ENCODE results near the gene CDC42BPG. TPM values are rescaled to one million over a fixed set of nuclear protein-coding genes. Genes with fewer than 3 reads are reported as not detected.

Gene CDC42BPG
- total and polyA plus RNA-seq, 10 of the 15 experiments (the other 5 are each of a cell fraction or from before 2014, with no cell fraction given): 0.02 to 1.3 (median 0.09) TPM; not detected in 1

- TF ChIP-seq E4F1 (IDR thresholded peaks at IDR 0.05; ENCODE audit: borderline replicate concordance, partially characterized antibody): no peak
- TF ChIP-seq BACH1 (IDR thresholded peaks at IDR 0.05; ENCODE audit: borderline replicate concordance): peak; percentile 33; the same call in 1 of the 2 replicates
- peak; percentile 74 for TF ChIP-seq KLF5 (IDR thresholded peaks at IDR 0.05; ENCODE audit: partially characterized antibody)
- 0 out of 2 replicates have a peak, but pooled peaks have one; percentile 60 for TF ChIP-seq ZNF24 (IDR thresholded peaks at IDR 0.05)
- peak; percentile 94 for TF ChIP-seq ATF7 (IDR thresholded peaks at IDR 0.05; ENCODE audit: low read depth)
- peak; percentile 70 for TF ChIP-seq JUNB (IDR thresholded peaks at IDR 0.05)
- peak; percentile 77 for TF ChIP-seq MTA2 (IDR thresholded peaks at IDR 0.05; ENCODE audit: low read depth)
- no peak for TF ChIP-seq SUPT20H (IDR thresholded peaks at IDR 0.05; ENCODE audit: borderline replicate concordance, control insufficient read depth, low read depth, low read length)
- TF ChIP-seq SMAD5 (IDR thresholded peaks at IDR 0.05; ENCODE audit: low read depth): peak; percentile 24; the same call in 1 of the 2 replicates
- TF ChIP-seq EP300 (IDR thresholded peaks at IDR 0.05; ENCODE audit: borderline replicate concordance in 1 of 2, control insufficient read depth in 1 of 2, low read depth in 2 of 2, low read length in 2 of 2): peak; percentile 58 to 79; a peak in 2 of 4 replicates
- TF ChIP-seq NFXL1 (IDR thresholded peaks at IDR 0.05; ENCODE audit: borderline replicate concordance): no peak
- TF ChIP-seq DPF2 (IDR thresholded peaks at IDR 0.05): peak; percentile 16; the same call in 1 of the 2 replicates
- TF ChIP-seq IRF5 (IDR thresholded peaks at IDR 0.05; ENCODE audit: borderline replicate concordance): no peak
- peak; percentile 24; the same call in 1 of the 2 replicates for TF ChIP-seq PKNOX1 (IDR thresholded peaks at IDR 0.05)
- TF ChIP-seq HDGF (IDR thresholded peaks at IDR 0.05): 0 out of 2 replicates have a peak, but pooled peaks have one; percentile 20
- TF ChIP-seq RAD51 (IDR thresholded peaks at IDR 0.05): peak; percentile 54; the same call in 1 of the 2 replicates
- peak; percentile 96 for TF ChIP-seq POU2F2 (IDR thresholded peaks at IDR 0.05; ENCODE audit: borderline replicate concordance, low read depth, low read length)
- 0 out of 2 replicates have a peak, but pooled peaks have one; percentile 34 for TF ChIP-seq SIN3A (IDR thresholded peaks at IDR 0.05; ENCODE audit: low read depth, low read length)
- peak; percentile 37 for TF ChIP-seq SMAD1 (IDR thresholded peaks at IDR 0.05; ENCODE audit: low read depth, partially characterized antibody)
- no peak for TF ChIP-seq REST (IDR thresholded peaks at IDR 0.05; ENCODE audit: low read depth, low read length)
These were observed 21.1 kb upstream of the CDC42BPG start (continued) for GRCh38 chr11:64865286-64866172.
